SK-N-SH (cell line): Measurements from ENCODE around the gene A4GNT. TPM values are rescaled to one million over a fixed set of nuclear protein-coding genes. Genes with fewer than 3 reads are reported as not detected.

Experiments used
- CTCF ChIA-PET: fragments of 300-600, 350-600 bp; formaldehyde crosslinking; extraction: SDS; loops from one replicate; lab custom pipeline; 2021; lab: Yijun Ruan, JAX
- POLR2A ChIA-PET: fragments of 350-600 bp; sonication (Branson Sonifier 250); formaldehyde crosslinking; extraction: SDS; loops from one replicate; lab custom pipeline; 2020; ENCODE audit warnings: antibody characterized with exemption, inconsistent platforms; lab: Yijun Ruan, JAX
- DNase-seq: peaks from one replicate; pipeline ENCODE4 v3.0.0; 2012
- H2AFZ ChIP-seq: fragments of 200-600 bp; sonication (generic); 2 replicates; pipeline ENCODE4 v1.8.1; 2016; ENCODE audit warnings: antibody characterized with exemption, mild to moderate bottlenecking, low read depth
- H3F3A ChIP-seq: fragments of 200-600 bp; sonication (generic); replicated peaks from 2 replicates; pipeline ENCODE3; 2016; ENCODE audit warnings: antibody characterized with exemption, mild to moderate bottlenecking; ENCODE audit not compliant: insufficient read depth
- H3K27ac ChIP-seq, 2 experiments: fragments of 200-500 bp in 1 of 2; fragments of 200-600 bp in 1 of 2; sonication (Bioruptor generic) in 1 of 2; sonication (generic), shearing (Covaris generic) in 1 of 2; 2 replicates each; pipeline versions ENCODE4 v1.5.1 to v1.6.1; 2014 to 2016; ENCODE audit warnings: low read depth in 2 of 2, inconsistent platforms in 1 of 2, low read length in 1 of 2, mild to moderate bottlenecking in 1 of 2, mixed read lengths in 1 of 2
- H3K27me3 ChIP-seq: fragments of 200-600 bp; sonication (generic), shearing (Covaris generic); 2 replicates; pipeline ENCODE4 v1.6.1; 2016; ENCODE audit warnings: mixed run types; ENCODE audit not compliant: insufficient read depth
- H3K36me3 ChIP-seq, 2 experiments: fragments of 200-500 bp in 1 of 2; fragments of 200-600 bp in 1 of 2; sonication (Bioruptor generic) in 1 of 2; sonication (generic) in 1 of 2; replicated peaks in 1 of 2; 2 replicates each; pipeline versions ENCODE3 to v1.5.1; 2014 to 2016; ENCODE audit warnings: low read length in 1 of 2, mild to moderate bottlenecking in 1 of 2; ENCODE audit not compliant: insufficient read depth in 2 of 2, control insufficient read depth in 1 of 2
- H3K4me1 ChIP-seq, 2 experiments: fragments of 200-500 bp in 1 of 2; fragments of 200-600 bp in 1 of 2; sonication (Bioruptor generic) in 1 of 2; sonication (generic), shearing (Covaris generic) in 1 of 2; 2 replicates each; pipeline versions ENCODE4 v1.5.1 to v1.6.1; 2014 to 2016; ENCODE audit warnings: low read depth in 1 of 2, low read length in 1 of 2, mixed run types in 1 of 2; ENCODE audit not compliant: insufficient read depth in 2 of 2, control insufficient read depth in 1 of 2
- H3K4me2 ChIP-seq: fragments of 200-600 bp; sonication (generic), shearing (Covaris generic); 2 replicates; pipeline ENCODE4 v1.6.1; 2017; ENCODE audit warnings: mixed run types
- H3K4me3 ChIP-seq, 2 experiments: fragments of 200-500 bp in 1 of 2; fragments of 200-600 bp in 1 of 2; sonication (Bioruptor generic) in 1 of 2; sonication (generic), shearing (Covaris generic) in 1 of 2; 2 replicates each; pipeline versions ENCODE4 v1.5.1 to v1.8.1; 2014 to 2016; ENCODE audit warnings: low read depth in 2 of 2, inconsistent platforms in 1 of 2, low read length in 1 of 2, mild to moderate bottlenecking in 1 of 2, mixed read lengths in 1 of 2, moderate library complexity in 1 of 2
- H3K79me2 ChIP-seq: fragments of 200-600 bp; sonication (generic); 2 replicates; pipeline ENCODE4 v1.8.1; 2017; ENCODE audit warnings: mild to moderate bottlenecking; ENCODE audit not compliant: insufficient read depth
- H3K9ac ChIP-seq: fragments of 200-600 bp; sonication (generic); 2 replicates; pipeline ENCODE4 v1.6.1; 2017; ENCODE audit warnings: mixed run types
- H3K9me2 ChIP-seq: fragments of 200-600 bp; sonication (generic); 2 replicates; pipeline ENCODE4 v1.6.1; 2017; ENCODE audit warnings: mixed run types
- H3K9me3 ChIP-seq: fragments of 200-600 bp; sonication (generic); 2 replicates; pipeline ENCODE4 v1.6.1; 2017; ENCODE audit warnings: mixed run types, mild to moderate bottlenecking, moderate library complexity
- H4K20me1 ChIP-seq: fragments of 200-600 bp; sonication (generic); 2 replicates; pipeline ENCODE4 v1.6.1; 2017; ENCODE audit warnings: mild to moderate bottlenecking, mixed run types; ENCODE audit not compliant: insufficient read depth
- CHD2 ChIP-seq: fragments of 150-350 bp; IDR thresholded peaks from 2 replicates; pipeline ENCODE4 v1.6.1; 2018; ENCODE audit warnings: low read length; ENCODE audit not compliant: partially characterized antibody
- EZH2phosphoT487 ChIP-seq: fragments of 200-600 bp; sonication (generic); IDR thresholded peaks from 2 replicates; pipeline ENCODE4 v1.6.1; 2017; ENCODE audit warnings: low read depth, mixed run types, mild to moderate bottlenecking, antibody characterized with exemption, moderate library complexity, borderline replicate concordance
- FOSL2 ChIP-seq: IDR thresholded peaks from 2 replicates; pipeline ENCODE4 v1.4.0; 2012; ENCODE audit warnings: low read depth, mild to moderate bottlenecking, moderate library complexity, borderline replicate concordance
- FOXJ3 ChIP-seq: sonication (generic); formaldehyde crosslinking; IDR thresholded peaks from 2 replicates; pipeline ENCODE4 v1.5.1; 2020; ENCODE audit warnings: mild to moderate bottlenecking, missing genetic modification reagents
- GABPA ChIP-seq: IDR thresholded peaks from 2 replicates; pipeline ENCODE4 v1.4.0; 2012; ENCODE audit warnings: low read depth, mild to moderate bottlenecking
- GATA2 ChIP-seq: sonication (generic); formaldehyde crosslinking; IDR thresholded peaks from 2 replicates; pipeline ENCODE4 v1.5.0; 2020; ENCODE audit warnings: mild to moderate bottlenecking, missing genetic modification reagents
- MEF2A ChIP-seq: IDR thresholded peaks from 2 replicates; pipeline ENCODE4 v1.4.0; 2012; ENCODE audit warnings: low read depth, borderline replicate concordance
- MXI1 ChIP-seq: IDR thresholded peaks from 2 replicates; pipeline ENCODE4 v1.6.1; 2012; ENCODE audit warnings: mild to moderate bottlenecking, low read depth, low read length, improper control_type of control experiment
- NFIC ChIP-seq: IDR thresholded peaks from 2 replicates; pipeline ENCODE4 v1.4.0; 2012; ENCODE audit warnings: borderline replicate concordance
- NRF1 ChIP-seq: IDR thresholded peaks from 2 replicates; pipeline ENCODE4 v1.6.1; 2012; ENCODE audit warnings: low read depth, mild to moderate bottlenecking, low read length
- POLR2AphosphoS5 ChIP-seq: IDR thresholded peaks from 2 replicates; pipeline ENCODE4 v1.6.1; 2012; ENCODE audit warnings: low read depth, low read length
- RCOR1 ChIP-seq: fragments of 150-350 bp; IDR thresholded peaks from 2 replicates; pipeline ENCODE4 v1.6.1; 2017; ENCODE audit warnings: antibody characterized with exemption, low read length
- RXRA ChIP-seq: IDR thresholded peaks from 2 replicates; pipeline ENCODE4 v1.4.0; 2012; ENCODE audit warnings: low read depth, mild to moderate bottlenecking, borderline replicate concordance
- TCF12 ChIP-seq: IDR thresholded peaks from 2 replicates; pipeline ENCODE4 v1.4.0; 2012
- TEAD4 ChIP-seq: IDR thresholded peaks from 2 replicates; pipeline ENCODE4 v1.4.0; 2012; ENCODE audit warnings: mild to moderate bottlenecking, borderline replicate concordance; ENCODE audit not compliant: insufficient read depth
- YY1 ChIP-seq: IDR thresholded peaks from 2 replicates; pipeline ENCODE4 v1.4.0; 2012; ENCODE audit warnings: low read depth, mild to moderate bottlenecking
- whole genome bisulfite sequencing: methylation state at CpG from one replicate; pipeline ENCODE4 v1.1.6; 2017; ENCODE audit warnings: low lambda C conversion rate; 5-methylcytosine and 5-hydroxymethylcytosine counted together
- polyA plus RNA-seq, 3 experiments: library from polyadenylated mRNA; depleted of rRNA; stranded (reverse); fragments of >200 nt; gene quantifications; 2 replicates each; pipeline ENCODE4 v1.2.3, GENCODE V29; 2012
- TF ChIP-seq, protein P1 (sequence below): fragments of 150-350 bp; IDR thresholded peaks from 2 replicates; pipeline ENCODE4 v1.6.1; 2016; ENCODE audit warnings: mild to moderate bottlenecking, low read depth, low read length
- TF ChIP-seq, protein P2 (sequence below): fragments of 150-350 bp; IDR thresholded peaks from 2 replicates; pipeline ENCODE4 v1.6.1; 2017; ENCODE audit warnings: antibody characterized with exemption, low read length, low read depth, borderline replicate concordance
- TF ChIP-seq, protein P3 (sequence below): IDR thresholded peaks from 2 replicates; pipeline ENCODE4 v1.4.0; 2012; ENCODE audit warnings: low read depth

A4GNT gene
- polyA plus RNA-seq, 1 of the 3 experiments (the other 2 are of a cell fraction), result not detected

DNA sequence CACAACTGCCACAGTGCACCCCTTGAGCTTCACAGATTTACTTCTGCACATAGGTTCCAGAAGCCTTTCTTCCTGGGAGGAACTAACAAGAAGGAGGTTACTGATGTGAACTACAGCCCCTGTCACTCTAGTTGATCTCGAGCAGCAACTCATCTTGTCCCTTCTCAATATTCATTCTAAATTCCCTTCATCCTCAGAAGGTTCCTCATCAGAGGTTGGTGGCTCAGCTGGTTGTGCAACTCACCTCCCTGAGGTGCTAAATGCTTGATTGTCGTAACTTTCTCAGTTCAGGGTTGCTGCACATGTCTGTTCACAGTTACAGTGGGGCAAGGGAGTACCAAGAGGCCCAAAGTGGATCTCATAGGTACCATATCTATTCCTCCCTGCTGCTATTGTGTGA, 5.7 kb upstream of the A4GNT start:
- Histone ChIP-seq H2AFZ (no peak overlapping the region), H3K27me3 (no peaks in the 10 kb centered on the region), H3F3A (no peaks in the 10 kb centered on the region), H3K79me2 (no peaks in the 10 kb centered on the region), H3K9me3 (no peaks in the 10 kb centered on the region), H3K4me2 (no peak overlapping the region), H3K36me3 (no peaks in the 10 kb centered on the region), H3K9me2 (no peaks in the 10 kb centered on the region), H3K9ac (no peak overlapping the region), H4K20me1 (no peaks in the 10 kb centered on the region), H3K4me3 (no peak overlapping the region), H3K27ac (no peak overlapping the region), H3K4me1 (no peaks in the 10 kb centered on the region; a peak in 1 of 4 replicates)
- ChIA-PET CTCF (no interaction called here), POLR2A (no interaction called here)
- DNase-seq, result no peak
- WGBS, result 29% methylated on average over 2 of the region's 2 CpGs
- no peak for TF ChIP-seq FOXJ3 (CRISPR knock-in tag)
- no peak for TF ChIP-seq TEAD4
- TF ChIP-seq MXI1, result no peak
- no peak for TF ChIP-seq MEF2A
- no peak for TF ChIP-seq FOSL2
- TF ChIP-seq, protein P1, sequence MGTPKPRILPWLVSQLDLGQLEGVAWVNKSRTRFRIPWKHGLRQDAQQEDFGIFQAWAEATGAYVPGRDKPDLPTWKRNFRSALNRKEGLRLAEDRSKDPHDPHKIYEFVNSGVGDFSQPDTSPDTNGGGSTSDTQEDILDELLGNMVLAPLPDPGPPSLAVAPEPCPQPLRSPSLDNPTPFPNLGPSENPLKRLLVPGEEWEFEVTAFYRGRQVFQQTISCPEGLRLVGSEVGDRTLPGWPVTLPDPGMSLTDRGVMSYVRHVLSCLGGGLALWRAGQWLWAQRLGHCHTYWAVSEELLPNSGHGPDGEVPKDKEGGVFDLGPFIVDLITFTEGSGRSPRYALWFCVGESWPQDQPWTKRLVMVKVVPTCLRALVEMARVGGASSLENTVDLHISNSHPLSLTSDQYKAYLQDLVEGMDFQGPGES, result no peak
- no peak for TF ChIP-seq NRF1
- no peak for TF ChIP-seq EZH2phosphoT487
- no peak for TF ChIP-seq NFIC
- TF ChIP-seq YY1, result no peak
- TF ChIP-seq RXRA, result no peak

DNA sequence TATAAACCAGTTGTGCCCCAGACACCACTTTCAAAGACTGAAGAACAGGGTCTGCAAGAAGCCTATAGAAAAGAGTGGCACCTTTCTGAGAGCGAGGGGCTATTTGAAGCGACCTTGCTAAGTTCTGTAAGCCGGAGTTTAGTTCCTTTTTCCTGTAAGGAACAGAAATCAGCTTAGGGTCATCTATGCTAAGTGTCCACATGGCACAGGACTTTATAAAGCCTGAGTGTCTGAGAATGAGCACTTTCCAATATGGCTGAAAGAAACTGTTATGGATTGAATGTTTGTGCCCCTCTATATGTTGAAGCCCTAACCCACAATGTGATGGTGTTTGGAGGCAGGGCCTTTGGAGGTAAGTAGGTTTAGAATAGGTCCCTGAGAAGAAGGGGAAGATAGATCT, 4.0 kb upstream of the A4GNT start:
- CTCF ChIA-PET, result no interaction called here
- no peaks in the 10 kb centered on the region for H3K9me3 ChIP-seq

More for the DNA sequence above, 4.0 kb upstream of the A4GNT start:
- Histone ChIP-seq H3K4me1 (no peaks in the 10 kb centered on the region; a peak in 1 of 4 replicates), H3K79me2 (no peaks in the 10 kb centered on the region), H3K4me3 (no peak overlapping the region), H4K20me1 (no peaks in the 10 kb centered on the region), H3K36me3 (no peaks in the 10 kb centered on the region), H3K9ac (no peak overlapping the region), H3K27me3 (no peaks in the 10 kb centered on the region), H3K9me2 (no peaks in the 10 kb centered on the region)
- POLR2A ChIA-PET, result no interaction called here
- WGBS, result 81% methylated on average over 3 of the region's 3 CpGs
- TF ChIP-seq TCF12, result no peak
- no peak for TF ChIP-seq NFIC
- TF ChIP-seq, protein P2, sequence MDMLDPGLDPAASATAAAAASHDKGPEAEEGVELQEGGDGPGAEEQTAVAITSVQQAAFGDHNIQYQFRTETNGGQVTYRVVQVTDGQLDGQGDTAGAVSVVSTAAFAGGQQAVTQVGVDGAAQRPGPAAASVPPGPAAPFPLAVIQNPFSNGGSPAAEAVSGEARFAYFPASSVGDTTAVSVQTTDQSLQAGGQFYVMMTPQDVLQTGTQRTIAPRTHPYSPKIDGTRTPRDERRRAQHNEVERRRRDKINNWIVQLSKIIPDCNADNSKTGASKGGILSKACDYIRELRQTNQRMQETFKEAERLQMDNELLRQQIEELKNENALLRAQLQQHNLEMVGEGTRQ, result no peak
- TF ChIP-seq GABPA, result no peak
- no peak for TF ChIP-seq POLR2AphosphoS5
- no peak for TF ChIP-seq CHD2
- TF ChIP-seq GATA2, result no peak
- no peak for TF ChIP-seq RCOR1
- TF ChIP-seq, protein P3, sequence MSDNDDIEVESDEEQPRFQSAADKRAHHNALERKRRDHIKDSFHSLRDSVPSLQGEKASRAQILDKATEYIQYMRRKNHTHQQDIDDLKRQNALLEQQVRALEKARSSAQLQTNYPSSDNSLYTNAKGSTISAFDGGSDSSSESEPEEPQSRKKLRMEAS, result no peak
- TF ChIP-seq, all 33 proteins: peak for 0
- H3K4me2 ChIP-seq, result no peak overlapping the region
- no peak for DNase-seq
- no peak overlapping the region for H2AFZ ChIP-seq
- no peak overlapping the region for H3K27ac ChIP-seq
- H3F3A ChIP-seq, result no peaks in the 10 kb centered on the region
